Measurements from ENCODE around the gene IGF2.

Gene IGF2

GRCh38 chr11:2164861-2165555 lies 25.8 kb upstream of the IGF2 start:
- H3K9me3 ChIP-seq (ENCODE audit: control insufficient read depth, insufficient read depth, low read length), result no peaks in the 10 kb centered on the region
- H3K4me1 ChIP-seq (ENCODE audit: insufficient read depth, low read length), result no peaks in the 10 kb centered on the region; the same call in 1 of the 2 replicates
- H3K36me3 ChIP-seq (ENCODE audit: insufficient read depth, low read length), result no peaks in the 10 kb centered on the region
- H3K9ac ChIP-seq (ENCODE audit: low read depth, low read length), result no peak overlapping the region

- Histone ChIP-seq H3K4me1 (ENCODE audit: insufficient read depth, low read length) (no peaks in the 10 kb centered on the region; the same call in 1 of the 2 replicates), H3K36me3 (ENCODE audit: insufficient read depth, low read length) (no peaks in the 10 kb centered on the region), H3K9ac (ENCODE audit: low read depth, low read length) (no peak overlapping the region), H3K9me3 (ENCODE audit: control insufficient read depth, insufficient read depth, low read length) (no peaks in the 10 kb centered on the region)
Measured at GRCh38 chr11:2164081-2164480, 24.9 kb upstream of the IGF2 start.

GRCh38 chr11:2163428-2163978 lies 24.3 kb upstream of the IGF2 start:
- Histone ChIP-seq H3K9me3 (ENCODE audit: control insufficient read depth, insufficient read depth, low read length) (no peaks in the 10 kb centered on the region), H3K4me1 (ENCODE audit: insufficient read depth, low read length) (no peaks in the 10 kb centered on the region), H3K36me3 (ENCODE audit: insufficient read depth, low read length) (no peaks in the 10 kb centered on the region), H3K9ac (ENCODE audit: low read depth, low read length) (no peak overlapping the region)

- Histone ChIP-seq H3K36me3 (ENCODE audit: insufficient read depth, low read length) (no peaks in the 10 kb centered on the region), H3K4me1 (ENCODE audit: insufficient read depth, low read length) (no peaks in the 10 kb centered on the region)
Measured at GRCh38 chr11:2160736-2161259, 21.6 kb upstream of the IGF2 start, which contains the start of gene INS. Gene INS (minus strand): TSS chr11:2161209. CDS start chr11:2160971, 238 bp downstream.

GRCh38 chr11:2159536-2160413 lies 20.6 kb upstream of the IGF2 start:
- H3K9ac ChIP-seq (ENCODE audit: low read depth, low read length), result no peak overlapping the region
- no peaks in the 10 kb centered on the region for H3K9me3 ChIP-seq (ENCODE audit: control insufficient read depth, insufficient read depth, low read length)
- H3K4me1 ChIP-seq (ENCODE audit: insufficient read depth, low read length), result no peaks in the 10 kb centered on the region
- no peaks in the 10 kb centered on the region for H3K36me3 ChIP-seq (ENCODE audit: insufficient read depth, low read length)

More at GRCh38 chr11:2160736-2161259, 21.6 kb upstream of the IGF2 start, which contains the start of gene INS:
- Histone ChIP-seq H3K9me3 (ENCODE audit: control insufficient read depth, insufficient read depth, low read length) (no peaks in the 10 kb centered on the region), H3K9ac (ENCODE audit: low read depth, low read length) (no peak within 1 kb of the TSS)

- Histone ChIP-seq H3K36me3 (ENCODE audit: insufficient read depth, low read length) (no peaks in the 10 kb centered on the region), H3K9me3 (ENCODE audit: control insufficient read depth, insufficient read depth, low read length) (no peaks in the 10 kb centered on the region), H3K4me1 (ENCODE audit: insufficient read depth, low read length) (no peaks in the 10 kb centered on the region), H3K9ac (ENCODE audit: low read depth, low read length) (no peak overlapping the region)
Measured at GRCh38 chr11:2158966-2159365, 19.8 kb upstream of the IGF2 start.

- no peaks in the 10 kb centered on the region for H3K9me3 ChIP-seq (ENCODE audit: control insufficient read depth, insufficient read depth, low read length)
- no peak overlapping the region for H3K9ac ChIP-seq (ENCODE audit: low read depth, low read length)
- H3K4me1 ChIP-seq (ENCODE audit: insufficient read depth, low read length), result no peaks in the 10 kb centered on the region
- no peaks in the 10 kb centered on the region for H3K36me3 ChIP-seq (ENCODE audit: insufficient read depth, low read length)
Measured at GRCh38 chr11:2158296-2158737, 19.1 kb upstream of the IGF2 start.

GRCh38 chr11:2157294-2158040 lies 18.3 kb upstream of the IGF2 start:
- no peaks in the 10 kb centered on the region for H3K4me1 ChIP-seq (ENCODE audit: insufficient read depth, low read length)
- no peak overlapping the region for H3K9ac ChIP-seq (ENCODE audit: low read depth, low read length)
- no peaks in the 10 kb centered on the region for H3K9me3 ChIP-seq (ENCODE audit: control insufficient read depth, insufficient read depth, low read length)
- no peaks in the 10 kb centered on the region for H3K36me3 ChIP-seq (ENCODE audit: insufficient read depth, low read length)

- Histone ChIP-seq H3K9me3 (ENCODE audit: control insufficient read depth, insufficient read depth, low read length) (no peaks in the 10 kb centered on the region), H3K9ac (ENCODE audit: low read depth, low read length) (no peak overlapping the region), H3K36me3 (ENCODE audit: insufficient read depth, low read length) (no peaks in the 10 kb centered on the region), H3K4me1 (ENCODE audit: insufficient read depth, low read length) (no peaks in the 10 kb centered on the region)
Measured at GRCh38 chr11:2156416-2157182, 17.4 kb upstream of the IGF2 start.

- no peak overlapping the region for H3K9ac ChIP-seq (ENCODE audit: low read depth, low read length)
- no peaks in the 10 kb centered on the region for H3K36me3 ChIP-seq (ENCODE audit: insufficient read depth, low read length)
- H3K4me1 ChIP-seq (ENCODE audit: insufficient read depth, low read length), result no peaks in the 10 kb centered on the region
- no peaks in the 10 kb centered on the region for H3K9me3 ChIP-seq (ENCODE audit: control insufficient read depth, insufficient read depth, low read length)
Measured at GRCh38 chr11:2155511-2155910, 16.3 kb upstream of the IGF2 start.

GRCh38 chr11:2154889-2155288 lies 15.7 kb upstream of the IGF2 start:
- Histone ChIP-seq H3K9me3 (ENCODE audit: control insufficient read depth, insufficient read depth, low read length) (no peaks in the 10 kb centered on the region), H3K36me3 (ENCODE audit: insufficient read depth, low read length) (no peaks in the 10 kb centered on the region), H3K4me1 (ENCODE audit: insufficient read depth, low read length) (no peaks in the 10 kb centered on the region), H3K9ac (ENCODE audit: low read depth, low read length) (no peak overlapping the region)

- Histone ChIP-seq H3K9ac (ENCODE audit: low read depth, low read length) (no peak overlapping the region), H3K9me3 (ENCODE audit: control insufficient read depth, insufficient read depth, low read length) (no peaks in the 10 kb centered on the region), H3K36me3 (ENCODE audit: insufficient read depth, low read length) (no peaks in the 10 kb centered on the region), H3K4me1 (ENCODE audit: insufficient read depth, low read length) (no peaks in the 10 kb centered on the region)
Measured at GRCh38 chr11:2154195-2154585, 15.0 kb upstream of the IGF2 start.

- H3K9ac ChIP-seq (ENCODE audit: low read depth, low read length), result no peak overlapping the region
- no peaks in the 10 kb centered on the region for H3K4me1 ChIP-seq (ENCODE audit: insufficient read depth, low read length)
- H3K9me3 ChIP-seq (ENCODE audit: control insufficient read depth, insufficient read depth, low read length), result no peaks in the 10 kb centered on the region
- no peaks in the 10 kb centered on the region for H3K36me3 ChIP-seq (ENCODE audit: insufficient read depth, low read length)
Measured at GRCh38 chr11:2153581-2154194, 14.5 kb upstream of the IGF2 start.
